Heart right ventricle (tissue), 16 donors: ENCODE measurements around the gene ZNF106. TPM values are rescaled to one million over a fixed set of nuclear protein-coding genes. Genes with fewer than 3 reads are reported as not detected.

Experiments used
- ATAC-seq, 8 donors: fragments of 200-7000 bp; cut with Tn5 transposase; one replicate each; pipeline ENCODE4 v1.9.1; 2020; ENCODE audit warnings: mild to moderate bottlenecking in 8 of 8, moderate library complexity in 8 of 8, moderate number of reproducible peaks in 1 of 8
- DNase-seq, 2 donors: peaks; one replicate each; pipeline ENCODE4 v3.0.0-alpha.2; 2020
- H3K27ac ChIP-seq, 10 donors: fragments of 200-600 bp; sonication (generic) in 2 of 10; one replicate each; pipeline versions ENCODE4 v1.5.0 to v1.8.0; 2020 to 2022; ENCODE audit warnings: mild to moderate bottlenecking in 3 of 10
- H3K27me3 ChIP-seq, 7 donors: fragments of 200-600 bp; one replicate each; pipeline ENCODE4 v1.8.0; 2021 to 2022; ENCODE audit warnings: mild to moderate bottlenecking in 2 of 7
- H3K36me3 ChIP-seq, 9 donors: fragments of 200-600 bp; sonication (generic) in 1 of 9; one replicate each; pipeline versions ENCODE4 v1.5.0 to v1.8.0; 2020 to 2022; ENCODE audit warnings: mild to moderate bottlenecking in 2 of 9
- H3K4me1 ChIP-seq, 9 donors: fragments of 200-600 bp; sonication (generic) in 1 of 9; one replicate each; pipeline versions ENCODE4 v1.5.0 to v1.8.0; 2020 to 2022; ENCODE audit warnings: mild to moderate bottlenecking in 4 of 9
- H3K4me3 ChIP-seq, 10 donors: fragments of 200-600 bp; sonication (generic) in 2 of 10; one replicate each; pipeline versions ENCODE4 v1.5.0 to v1.8.0; 2020 to 2022; ENCODE audit warnings: mild to moderate bottlenecking in 7 of 10, moderate library complexity in 2 of 10
- H3K9me3 ChIP-seq, 11 donors: fragments of 200-600 bp in 10 of 11; sonication (generic) in 2 of 11; one replicate each; pipeline versions ENCODE4 v1.5.0 to v1.8.0; 2013 to 2022; ENCODE audit warnings: mild to moderate bottlenecking in 2 of 11, control low read depth in 1 of 11, moderate library complexity in 1 of 11
- CTCF ChIP-seq, 9 donors: fragments of 200-600 bp; sonication (generic) in 2 of 9; IDR thresholded peaks; one replicate each; pipeline versions ENCODE4 v1.5.0 to v1.8.0; 2021 to 2022; ENCODE audit warnings: antibody characterized with exemption in 9 of 9, mild to moderate bottlenecking in 5 of 9, moderate library complexity in 1 of 9
- WGBS, 2 donors: extraction: QIAGEN DNeasy Blood & Tissue Kit; methylation state at CpG; one replicate each; pipeline ENCODE4 v1.1.7; 2013; ENCODE audit warnings: inconsistent platforms in 1 of 2; 5-methylcytosine and 5-hydroxymethylcytosine counted together
- intact Hi-C, 10 donors: fragments of 100-400 bp; cut with DNase I; formaldehyde crosslinking; loops; one replicate each; pipeline versions ENCODE4 v1.11.1 to v1.14.2; 2022
- long read RNA-seq, 3 donors: library from polyadenylated mRNA; unstranded; transcript quantifications; one replicate each; pipeline ENCODE4 v2.0.0, GENCODE V29; 2020 to 2021
- polyA plus RNA-seq, 2 donors: library from polyadenylated mRNA; stranded (reverse); fragments of 200-250 nt; gene quantifications; one replicate each; pipeline ENCODE4 v1.2.3, GENCODE V29; 2013
- total RNA-seq, 10 donors: library from RNA; stranded (reverse); fragmentation: NEBNext Ultra II Directional in 3 of 10; extraction: Animal tissue kit (Norgen Biotek cat#: 25700) in 3 of 10; gene quantifications; one replicate each; pipeline versions ENCODE4 v1.2.1 to v1.2.4, GENCODE V29; 2021 to 2023
- donor health status: Arrhythmogenic right ventricular cardiomyopathy.
- donor health status: ischemic (EF 13 %, LVEDD 7.1; RV severe dilation, severe dysfunction).
- donor health status: healthy with polysubstance abuse.
- donor health status: DM: no; HTN: yes; CAD: no.
- donor health status: DM: no; HTN: no; CAD: no.
- donor health status: ischemic (EF 25% LVEDD 6.9; RV normal size, moderate dysfunction).
- donor health status: ischemic (EF 25% LVEDD 5.7; RV mildly dilated, moderate dysfunction).
- donor health status: healthy.
- donor health status: DM: yes; HTN: yes; CAD: no.
- donor health status: Ischemic cardiomyopathy.
- donor health status: ischemic (EF 35%, LVEDD 5.7; RV mildly dilated, moderate dysfunction).
- donor health status: nonischemic (EF 11% LVEDD 7.7; RV severe dilation, severe dysfunction).
- donor health status: DM: yes; HTN: yes; CAD: no.
- donor health status: PGD.
- donor health status: ischemic (EF 29% LVEDD 5.4; RV normal size, mild dysfunction).
- donor health status: nonischemic (EF 23%, LVEDD 6.1; RV moderate dilation, normal function).

The ZNF106 gene
- total RNA-seq: 100 to 1,000 TPM; 390 to 945 (median 812) TPM
- 10 to 100 TPM; 52.6 to 67.2 TPM for polyA plus RNA-seq
- long read RNA-seq, donor 1, full-length matches to known transcripts: 13 of 461 reads
- long read RNA-seq, donor 1, partial matches to known transcripts: 309 of 461 reads
- long read RNA-seq, donor 1, other reads (novel, unspliced or antisense): 139 of 461 reads
- long read RNA-seq, donor 2, full-length matches to known transcripts: 8 of 657 reads
- long read RNA-seq, donor 2, partial matches to known transcripts: 413 of 657 reads
- long read RNA-seq, donor 2, other reads (novel, unspliced or antisense): 236 of 657 reads
- long read RNA-seq, donor 3, full-length matches to known transcripts: 14 of 1,641 reads
- long read RNA-seq, donor 3, partial matches to known transcripts: 1,436 of 1,641 reads
- long read RNA-seq, donor 3, other reads (novel, unspliced or antisense): 191 of 1,641 reads

- intact Hi-C loops: loop anchor here in 1 of 10 donors (10.0 kb wide), 1 partner anchor 84 kb away; the partner anchor contains the start of gene STARD9
- DNase-seq (peak; percentile 89 to 90), ATAC-seq (peak; percentile 62 to 78 (median 68))
- Histone ChIP-seq H3K4me1 (peaks cover 8 to 60% (median 45%) of the 10 kb centered on the region in 9 donors), H3K27me3 (no peaks in the 10 kb centered on the region), H3K4me3 (peak within 1 kb of the TSS; percentile 64 to 98 (median 86)), H3K9me3 (no peaks in the 10 kb centered on the region), H3K27ac (peak within 1 kb of the TSS; percentile 87 to 99 (median 94)), H3K36me3 (peaks cover 0 to 7% (median 0%) of the 10 kb centered on the region in 9 donors)
- TF ChIP-seq CTCF (IDR thresholded peaks at IDR 0.05): peak in 3 of 9 donors; percentile 10 to 27 (median 25)
- 1% methylated on average over 51 of the region's 51 CpGs for WGBS, 2 donors
Observed at GRCh38 chr15:42490671-42491538, at the start of gene ZNF106. ZNF106 (minus strand) TSS chr15:42491141; CDS start chr15:42472289, 18,852 bp downstream.

- Histone ChIP-seq H3K36me3 (peaks cover 0 to 99% (median 36%) of the 10 kb centered on the region in 9 donors), H3K9me3 (no peaks in the 10 kb centered on the region), H3K4me1 (no peaks in the 10 kb centered on the region), H3K27me3 (no peaks in the 10 kb centered on the region), H3K27ac (no peak overlapping the region), H3K4me3 (no peak overlapping the region)
- 91 to 94% methylated on average over 1 of the region's 1 CpG for WGBS, 2 donors
- TF ChIP-seq CTCF (IDR thresholded peaks at IDR 0.05): no peak
- intact Hi-C loops: no loop called here
- DNase-seq (no peak), ATAC-seq (no peak)
Observed at GRCh38 chr15:42533246-42533645, 42.3 kb upstream of the ZNF106 start.

- intact Hi-C loops: no loop called here
- no peaks in the 10 kb centered on the region for H3K4me1 ChIP-seq
- no peaks in the 10 kb centered on the region for H3K9me3 ChIP-seq
- H3K27ac ChIP-seq: no peak overlapping the region
- ATAC-seq: no peak
- no peak for DNase-seq
- no peak overlapping the region for H3K4me3 ChIP-seq
- TF ChIP-seq CTCF (IDR thresholded peaks at IDR 0.05): no peak
- no peaks in the 10 kb centered on the region for H3K27me3 ChIP-seq
- peaks cover 0 to 97% (median 42%) of the 10 kb centered on the region in 9 donors for H3K36me3 ChIP-seq
- 96 to 97% methylated on average over 3 of the region's 3 CpGs for WGBS, 2 donors
Observed at GRCh38 chr15:42528970-42529369, 38.0 kb upstream of the ZNF106 start.

DNA sequence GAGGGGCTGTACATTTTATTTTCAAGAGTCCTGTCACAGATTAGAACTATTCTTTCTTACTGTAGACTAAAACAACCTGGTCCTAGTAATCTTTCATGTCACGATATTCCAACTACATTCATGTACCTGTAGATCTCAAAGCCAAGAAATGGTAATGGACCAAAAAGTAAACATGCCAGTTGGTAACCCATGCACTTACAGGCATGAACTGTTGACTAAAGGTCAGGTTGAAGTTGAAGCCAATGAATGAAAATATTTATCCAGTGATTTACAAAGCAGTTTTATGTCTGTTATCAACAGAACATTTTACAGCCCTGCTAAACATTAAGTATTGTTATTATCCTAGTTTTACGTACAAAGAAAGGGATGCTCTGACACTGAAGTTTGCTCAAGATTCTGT lies 32.4 kb upstream of the ZNF106 start:
- ATAC-seq (no peak), DNase-seq (no peak)
- TF ChIP-seq CTCF (IDR thresholded peaks at IDR 0.05): no peak
- intact Hi-C loops: no loop called here
- H3K9me3 ChIP-seq: no peaks in the 10 kb centered on the region
- H3K27ac ChIP-seq: no peak overlapping the region
- no peaks in the 10 kb centered on the region for H3K4me1 ChIP-seq
- no peak overlapping the region for H3K4me3 ChIP-seq
- peaks cover 0 to 96% (median 29%) of the 10 kb centered on the region in 9 donors for H3K36me3 ChIP-seq
- H3K27me3 ChIP-seq: no peaks in the 10 kb centered on the region
- 82 to 95% methylated on average over 2 of the region's 2 CpGs for WGBS, 2 donors
